Liver (tissue), 9 donors: ENCODE measurements around the gene PRR36. TPM values are rescaled to one million over a fixed set of nuclear protein-coding genes. Genes with fewer than 3 reads are reported as not detected.

Source experiments
- DNase-seq: peaks from one replicate; pipeline ENCODE4 v3.0.0-alpha.2; 2017; ENCODE audit warnings: low spot score
- H3K27ac ChIP-seq, 2 donors: one replicate each; pipeline ENCODE4 v1.7.0; 2013; ENCODE audit warnings: inconsistent platforms in 2 of 2, low read length in 2 of 2, control low read depth in 1 of 2, low read depth in 1 of 2, mild to moderate bottlenecking in 1 of 2
- H3K27me3 ChIP-seq, 4 donors: one replicate each; pipeline versions ENCODE4 v1.6.1 to v1.7.0; 2013; ENCODE audit warnings: low read length in 3 of 4, inconsistent platforms in 1 of 4, mild to moderate bottlenecking in 1 of 4, moderate library complexity in 1 of 4; ENCODE audit not compliant: control insufficient read depth in 4 of 4, insufficient read depth in 4 of 4
- H3K36me3 ChIP-seq, 4 donors: one replicate each; pipeline versions ENCODE4 v1.6.1 to v1.7.0; 2013; ENCODE audit warnings: low read length in 3 of 4, mild to moderate bottlenecking in 3 of 4, low read depth in 1 of 4, moderate library complexity in 1 of 4; ENCODE audit not compliant: control insufficient read depth in 4 of 4, insufficient read depth in 3 of 4
- H3K4me1 ChIP-seq, 4 donors: one replicate each; pipeline versions ENCODE4 v1.6.1 to v1.7.0; 2013; ENCODE audit warnings: low read length in 3 of 4, mild to moderate bottlenecking in 3 of 4, moderate library complexity in 1 of 4; ENCODE audit not compliant: control insufficient read depth in 4 of 4, insufficient read depth in 4 of 4
- H3K4me3 ChIP-seq, 3 donors: one replicate each; pipeline versions ENCODE4 v1.6.1 to v1.7.0; 2013; ENCODE audit warnings: low read length in 3 of 3, control low read depth in 1 of 3, low read depth in 1 of 3, mild to moderate bottlenecking in 1 of 3
- H3K9ac ChIP-seq, 2 donors: one replicate each; pipeline ENCODE4 v1.7.0; 2013; ENCODE audit warnings: low read length in 2 of 2, mild to moderate bottlenecking in 2 of 2, moderate library complexity in 2 of 2, control low read depth in 1 of 2, low read depth in 1 of 2
- H3K9me3 ChIP-seq, 4 donors: one replicate each; pipeline versions ENCODE4 v1.6.1 to v1.7.0; 2013; ENCODE audit warnings: low read length in 3 of 4; ENCODE audit not compliant: control insufficient read depth in 4 of 4
- CTCF ChIP-seq: fragments of 150-350 bp; IDR thresholded peaks from 2 replicates; pipeline ENCODE4 v1.5.1; 2017; ENCODE audit warnings: improper control_type of control experiment, low read depth, low read length; ENCODE audit not compliant: missing input control
- HNF4A ChIP-seq, 2 donors: conservative IDR thresholded peaks; 2 replicates each; pipeline ENCODE4 v1.6.1; 2016; ENCODE audit warnings: antibody characterized with exemption in 2 of 2, mild to moderate bottlenecking in 2 of 2
- NR2F2 ChIP-seq: IDR thresholded peaks from 2 replicates; pipeline ENCODE4 v1.6.1; 2016; ENCODE audit warnings: antibody characterized with exemption
- REST ChIP-seq: IDR thresholded peaks from 2 replicates; pipeline ENCODE4 v1.6.1; 2016; ENCODE audit warnings: antibody characterized with exemption, mild to moderate bottlenecking
- RXRA ChIP-seq, 2 donors: IDR thresholded peaks; 2 replicates each; pipeline ENCODE4 v1.6.1; 2017 to 2018; ENCODE audit warnings: antibody characterized with exemption in 2 of 2, mild to moderate bottlenecking in 1 of 2
- SP1 ChIP-seq: IDR thresholded peaks from 2 replicates; pipeline ENCODE4 v1.6.1; 2018; ENCODE audit warnings: antibody characterized with exemption, mild to moderate bottlenecking
- TAF1 ChIP-seq: conservative IDR thresholded peaks from 2 replicates; pipeline ENCODE4 v1.6.1; 2016; ENCODE audit warnings: antibody characterized with exemption, mild to moderate bottlenecking
- WGBS: extraction: QIAGEN DNeasy Blood & Tissue Kit; methylation state at CpG from one replicate; pipeline ENCODE4 v1.1.7; 2013; 5-methylcytosine and 5-hydroxymethylcytosine counted together
- polyA plus RNA-seq, 2 donors: library from polyadenylated mRNA; stranded (reverse) in 1 of 2; unstranded in 1 of 2; fragments of 200-250 nt in 1 of 2; fragments of >200 nt in 1 of 2; fragmentation: Nextera tagmentation in 1 of 2; extraction: Ambion mirVana in 1 of 2; gene quantifications; one replicate each; pipeline versions ENCODE4 v1.2.1 to v1.2.3, GENCODE V29; 2013 to 2015
- total RNA-seq, 2 donors: library from RNA; depleted of rRNA; stranded (reverse); fragments of >200 nt; gene quantifications; one replicate each; pipeline ENCODE4 v1.2.3, GENCODE V29; 2014
- TF ChIP-seq, protein P1 (sequence below): IDR thresholded peaks from 2 replicates; pipeline ENCODE4 v1.6.1; 2016; ENCODE audit warnings: antibody characterized with exemption
- donor health status: healthy.
- donor health status: healthy.
- donor health status: healthy.
- donor health status: healthy.
- donor health status: healthy.

PRR36 gene
- total and polyA plus RNA-seq, 4 donors, result 0.02 to 0.03 TPM; not detected in 2

DNA sequence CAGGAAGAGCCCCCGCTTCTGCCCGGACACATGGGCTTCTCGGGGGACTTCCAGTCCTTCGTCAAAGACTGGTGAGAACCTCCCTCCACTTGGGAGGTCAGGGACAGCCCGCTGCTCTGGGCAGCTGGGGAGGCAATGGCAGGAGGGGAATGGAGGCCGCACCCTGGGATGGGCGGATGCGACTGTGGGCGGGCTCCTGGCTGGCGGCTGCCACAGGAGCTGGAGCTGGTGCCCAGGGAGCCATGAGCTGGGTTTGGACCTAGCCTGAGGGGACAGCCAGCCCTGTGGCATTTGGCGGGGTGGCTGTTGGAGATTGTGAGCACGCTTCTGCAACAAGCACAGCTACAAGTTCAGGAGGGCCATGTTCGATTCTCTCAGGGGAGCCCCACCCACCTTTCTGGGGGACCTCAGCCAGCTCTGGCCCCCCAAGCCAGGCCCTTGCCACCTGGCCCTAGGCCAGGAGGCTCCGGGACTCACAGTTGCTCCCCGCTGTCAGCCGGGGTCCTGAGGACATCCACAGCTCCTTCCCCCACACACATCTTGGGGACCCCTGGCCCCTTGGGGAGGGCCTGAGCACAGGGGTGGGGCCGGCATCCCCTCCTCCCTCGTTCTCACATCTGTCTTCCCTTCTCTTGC is 37.4 kb upstream of the PRR36 start:
- no peak overlapping the region for H3K4me3 ChIP-seq
- peaks cover 0 to 27% (median 12%) of the 10 kb centered on the region in 4 donors for H3K36me3 ChIP-seq
- DNase-seq, result no peak
- H3K27me3 ChIP-seq, result no peaks in the 10 kb centered on the region
- H3K9me3 ChIP-seq, result no peaks in the 10 kb centered on the region
- H3K27ac ChIP-seq, result no peak overlapping the region
- no peak overlapping the region for H3K9ac ChIP-seq
- peaks cover 3 to 21% (median 10%) of the 10 kb centered on the region in 4 donors for H3K4me1 ChIP-seq
- WGBS, result 94% methylated on average over 18 of the region's 18 CpGs
- TF ChIP-seq REST, result no peak
- TF ChIP-seq, protein P1, sequence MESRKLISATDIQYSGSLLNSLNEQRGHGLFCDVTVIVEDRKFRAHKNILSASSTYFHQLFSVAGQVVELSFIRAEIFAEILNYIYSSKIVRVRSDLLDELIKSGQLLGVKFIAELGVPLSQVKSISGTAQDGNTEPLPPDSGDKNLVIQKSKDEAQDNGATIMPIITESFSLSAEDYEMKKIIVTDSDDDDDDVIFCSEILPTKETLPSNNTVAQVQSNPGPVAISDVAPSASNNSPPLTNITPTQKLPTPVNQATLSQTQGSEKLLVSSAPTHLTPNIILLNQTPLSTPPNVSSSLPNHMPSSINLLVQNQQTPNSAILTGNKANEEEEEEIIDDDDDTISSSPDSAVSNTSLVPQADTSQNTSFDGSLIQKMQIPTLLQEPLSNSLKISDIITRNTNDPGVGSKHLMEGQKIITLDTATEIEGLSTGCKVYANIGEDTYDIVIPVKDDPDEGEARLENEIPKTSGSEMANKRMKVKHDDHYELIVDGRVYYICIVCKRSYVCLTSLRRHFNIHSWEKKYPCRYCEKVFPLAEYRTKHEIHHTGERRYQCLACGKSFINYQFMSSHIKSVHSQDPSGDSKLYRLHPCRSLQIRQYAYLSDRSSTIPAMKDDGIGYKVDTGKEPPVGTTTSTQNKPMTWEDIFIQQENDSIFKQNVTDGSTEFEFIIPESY, result no peak
- no peak for TF ChIP-seq NR2F2
- TF ChIP-seq HNF4A (conservative IDR thresholded peaks at IDR 0.05), result no peak
- no peak for TF ChIP-seq RXRA (IDR thresholded peaks at IDR 0.05)
- no peak for TF ChIP-seq SP1

DNA sequence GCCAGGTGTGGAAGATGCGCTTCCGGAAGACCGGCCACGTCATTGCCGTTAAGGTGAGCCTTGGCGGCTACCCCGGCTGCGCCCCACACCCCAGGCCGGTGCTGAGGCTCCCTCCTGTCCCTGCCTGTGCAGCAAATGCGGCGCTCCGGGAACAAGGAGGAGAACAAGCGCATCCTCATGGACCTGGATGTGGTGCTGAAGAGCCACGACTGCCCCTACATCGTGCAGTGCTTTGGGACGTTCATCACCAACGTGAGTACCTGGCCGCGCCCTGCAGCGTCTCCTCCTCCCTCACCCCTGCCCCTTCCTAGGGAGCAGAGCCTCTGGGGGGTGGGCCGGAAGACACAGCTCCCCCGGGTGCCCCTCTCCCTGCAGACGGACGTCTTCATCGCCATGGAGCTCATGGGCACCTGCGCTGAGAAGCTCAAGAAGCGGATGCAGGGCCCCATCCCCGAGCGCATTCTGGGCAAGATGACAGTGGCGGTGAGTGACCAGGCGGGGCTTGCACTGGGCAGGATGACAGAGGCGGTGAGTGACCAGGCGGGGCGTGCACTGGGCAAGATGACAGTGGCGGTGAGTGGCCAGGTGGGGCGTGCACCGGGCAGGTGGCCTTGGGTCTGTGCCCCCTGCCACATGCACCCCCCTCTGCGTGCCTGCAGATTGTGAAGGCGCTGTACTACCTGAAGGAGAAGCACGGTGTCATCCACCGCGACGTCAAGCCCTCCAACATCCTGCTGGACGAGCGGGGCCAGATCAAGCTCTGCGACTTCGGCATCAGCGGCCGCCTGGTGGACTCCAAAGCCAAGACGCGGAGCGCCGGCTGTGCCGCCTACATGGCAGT is 36.4 kb upstream of the PRR36 start:
- TF ChIP-seq CTCF, result no peak
- TF ChIP-seq TAF1, result no peak
- no peak for DNase-seq
- no peaks in the 10 kb centered on the region for H3K9me3 ChIP-seq
- no peak overlapping the region for H3K9ac ChIP-seq
- peaks cover 0 to 27% (median 12%) of the 10 kb centered on the region in 4 donors for H3K36me3 ChIP-seq
- no peaks in the 10 kb centered on the region for H3K27me3 ChIP-seq
- no peak overlapping the region for H3K27ac ChIP-seq
- no peak overlapping the region for H3K4me3 ChIP-seq
- 92% methylated on average over 54 of the region's 54 CpGs for WGBS
- H3K4me1 ChIP-seq, result peaks cover 0 to 19% (median 5%) of the 10 kb centered on the region in 4 donors
